Subcutaneous adipose tissue (tissue), 4 donors: ENCODE results near the gene AADAC. TPM values are rescaled to one million over a fixed set of nuclear protein-coding genes. Genes with fewer than 3 reads are reported as not detected.

Experiments used
- total RNA-seq, 4 donors: library from RNA; depleted of rRNA; stranded (reverse); fragments of >200 nt; gene quantifications; one replicate each; pipeline ENCODE4 v1.1.0, GENCODE V29; 2016
- TF ChIP-seq, protein P1 (sequence below): fragments of 450-650 bp; IDR thresholded peaks from one replicate; pipeline ENCODE4 v1.5.1; 2016; ENCODE audit warnings: low read depth, mild to moderate bottlenecking, control low read depth, antibody characterized with exemption, moderate library complexity

The AADAC gene
- total RNA-seq, 4 donors from 2014 or later = 5.3 to 6.0 TPM; not detected in 2

DNA sequence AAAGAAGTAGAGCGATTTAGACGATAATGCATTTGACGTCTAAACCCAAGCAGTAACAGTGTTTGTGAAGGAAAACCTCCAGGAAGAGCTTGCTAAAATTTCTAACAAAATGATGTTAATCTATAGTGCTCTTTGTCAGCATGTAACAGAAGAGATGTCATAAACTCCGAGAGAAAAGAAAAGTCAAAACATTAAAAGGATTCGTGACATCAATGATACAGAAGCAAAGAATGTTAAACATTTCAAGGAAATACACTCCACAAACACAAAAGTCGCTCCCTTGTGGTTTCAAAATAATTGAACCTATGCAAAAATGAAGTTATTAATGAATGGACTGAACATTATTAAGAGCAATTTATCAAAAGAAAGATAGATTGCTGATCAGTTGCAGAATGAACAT, 27.9 kb downstream of the AADAC start:
- TF ChIP-seq, protein P1, sequence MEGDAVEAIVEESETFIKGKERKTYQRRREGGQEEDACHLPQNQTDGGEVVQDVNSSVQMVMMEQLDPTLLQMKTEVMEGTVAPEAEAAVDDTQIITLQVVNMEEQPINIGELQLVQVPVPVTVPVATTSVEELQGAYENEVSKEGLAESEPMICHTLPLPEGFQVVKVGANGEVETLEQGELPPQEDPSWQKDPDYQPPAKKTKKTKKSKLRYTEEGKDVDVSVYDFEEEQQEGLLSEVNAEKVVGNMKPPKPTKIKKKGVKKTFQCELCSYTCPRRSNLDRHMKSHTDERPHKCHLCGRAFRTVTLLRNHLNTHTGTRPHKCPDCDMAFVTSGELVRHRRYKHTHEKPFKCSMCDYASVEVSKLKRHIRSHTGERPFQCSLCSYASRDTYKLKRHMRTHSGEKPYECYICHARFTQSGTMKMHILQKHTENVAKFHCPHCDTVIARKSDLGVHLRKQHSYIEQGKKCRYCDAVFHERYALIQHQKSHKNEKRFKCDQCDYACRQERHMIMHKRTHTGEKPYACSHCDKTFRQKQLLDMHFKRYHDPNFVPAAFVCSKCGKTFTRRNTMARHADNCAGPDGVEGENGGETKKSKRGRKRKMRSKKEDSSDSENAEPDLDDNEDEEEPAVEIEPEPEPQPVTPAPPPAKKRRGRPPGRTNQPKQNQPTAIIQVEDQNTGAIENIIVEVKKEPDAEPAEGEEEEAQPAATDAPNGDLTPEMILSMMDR = no peak

DNA sequence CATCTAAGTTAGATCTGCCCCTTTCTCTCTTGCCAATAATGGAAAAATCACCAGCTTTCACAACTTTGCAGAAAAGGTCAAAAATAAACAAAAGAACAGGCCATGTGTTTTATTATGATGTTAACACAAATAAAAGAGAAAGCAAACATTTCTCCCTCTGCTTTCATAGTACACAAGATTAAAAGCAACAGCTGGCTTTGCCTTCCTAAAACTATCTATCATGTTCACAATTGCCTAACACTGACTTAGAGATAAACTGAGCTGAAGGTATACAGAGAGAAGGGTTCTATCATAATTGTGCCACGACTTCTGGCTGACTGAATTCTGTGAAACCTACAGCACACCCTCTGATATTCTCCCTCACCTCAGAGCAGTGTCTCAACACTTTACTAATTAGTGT, 29.4 kb downstream of the AADAC start:
- TF ChIP-seq, protein P1 = no peak

DNA sequence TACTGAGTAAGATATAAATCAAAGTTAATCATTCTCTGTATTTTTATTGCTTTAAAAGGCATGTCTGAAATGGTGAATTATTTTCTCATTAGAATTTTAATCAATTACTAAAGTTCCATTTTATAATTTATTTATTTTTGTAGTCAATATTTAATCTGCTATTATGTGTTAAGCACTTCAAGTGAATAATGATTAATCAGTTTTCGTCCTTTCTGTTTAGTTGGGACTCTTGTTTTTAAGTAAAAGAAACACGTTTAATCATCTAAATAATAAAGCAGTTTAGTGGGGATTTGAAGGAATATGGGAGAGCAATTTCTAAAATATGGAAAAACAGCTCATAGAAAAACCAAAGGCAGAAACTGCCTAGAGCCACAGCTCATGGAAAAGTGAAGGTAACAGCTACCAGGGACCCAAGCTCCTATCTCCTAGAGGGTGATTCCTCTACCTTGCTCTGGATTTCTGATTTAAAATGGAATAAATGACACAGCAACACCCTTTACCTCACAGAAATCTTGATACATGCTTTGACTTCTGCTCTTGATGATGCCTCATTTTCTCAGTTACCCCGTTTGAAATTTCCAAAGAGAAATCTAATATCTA, 31.5 kb downstream of the AADAC start:
- TF ChIP-seq, protein P1 = no peak

DNA sequence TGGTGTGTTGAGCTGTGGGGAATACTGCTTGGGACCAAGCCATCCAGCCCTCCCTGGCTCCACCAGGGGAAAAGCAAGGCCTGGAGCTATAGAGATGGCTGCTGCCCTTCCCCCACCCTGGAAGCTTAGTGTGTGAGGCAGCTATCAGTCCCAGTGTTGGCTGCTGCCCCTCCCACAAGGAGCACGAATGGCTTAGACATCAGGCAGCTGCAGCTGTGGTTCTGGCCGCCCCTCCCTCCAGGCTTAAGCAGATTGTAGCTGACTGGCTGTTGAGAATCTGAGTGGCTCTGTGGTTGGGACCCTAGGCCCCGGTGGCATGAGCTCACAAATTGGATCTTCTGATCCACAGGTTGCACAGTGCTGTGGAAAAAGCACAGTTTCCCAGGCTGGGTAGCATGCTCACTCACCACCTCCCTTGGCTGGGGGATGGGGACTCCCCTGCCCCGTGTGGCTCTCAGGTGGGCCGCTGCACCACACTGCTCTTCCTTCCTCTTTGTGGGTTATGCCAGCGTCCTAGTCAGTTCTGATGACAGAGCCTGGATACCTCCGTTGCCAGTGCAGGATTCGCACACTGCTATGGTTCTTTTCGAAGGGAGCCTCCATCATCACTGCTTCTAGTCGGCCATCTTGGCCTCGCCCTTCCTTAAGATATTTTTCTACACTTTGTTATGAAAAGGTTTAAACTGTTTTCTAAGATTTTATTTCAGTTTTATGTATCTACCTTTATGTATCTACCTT, 38.3 kb downstream of the AADAC start:
- TF ChIP-seq, protein P1 = no peak

DNA sequence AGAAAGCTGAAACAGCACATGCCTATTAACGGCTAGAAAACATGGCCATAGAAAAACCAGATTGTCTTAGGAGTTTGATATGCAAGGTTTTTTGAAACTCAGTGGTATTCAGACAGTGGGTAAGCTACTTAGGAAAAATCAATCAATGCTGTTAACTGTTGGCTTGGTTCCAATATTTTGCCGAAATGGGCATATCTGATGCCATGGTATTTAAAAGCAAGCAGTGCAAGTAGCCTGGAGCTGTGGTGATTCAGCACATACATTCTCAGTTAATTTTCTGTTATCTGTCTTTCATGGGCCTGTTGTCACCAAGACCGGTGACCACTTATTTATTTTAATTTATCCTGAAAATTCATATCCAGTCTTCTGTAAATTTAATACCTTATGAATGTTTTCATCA, 42.2 kb downstream of the AADAC start:
- TF ChIP-seq, protein P1 = no peak

DNA sequence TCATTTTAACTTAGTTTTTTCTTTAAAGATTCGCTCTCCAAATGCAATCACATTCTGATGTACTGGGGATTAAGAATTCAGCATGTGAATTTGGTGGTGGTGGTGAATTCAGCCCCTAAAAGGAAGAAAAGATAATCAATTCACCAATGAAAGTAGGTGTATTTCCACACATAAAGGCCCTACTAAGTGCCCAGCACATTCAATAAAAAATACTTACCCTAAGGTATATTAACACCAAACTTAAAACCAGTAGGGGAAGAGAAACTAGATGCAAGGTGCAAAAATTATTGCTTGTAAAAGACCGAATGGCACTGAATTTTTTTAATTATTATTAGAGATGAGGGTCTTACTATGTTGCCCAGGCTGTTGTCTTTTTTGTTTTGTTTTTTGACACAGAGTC, 42.7 kb downstream of the AADAC start:
- TF ChIP-seq, protein P1 = no peak

DNA sequence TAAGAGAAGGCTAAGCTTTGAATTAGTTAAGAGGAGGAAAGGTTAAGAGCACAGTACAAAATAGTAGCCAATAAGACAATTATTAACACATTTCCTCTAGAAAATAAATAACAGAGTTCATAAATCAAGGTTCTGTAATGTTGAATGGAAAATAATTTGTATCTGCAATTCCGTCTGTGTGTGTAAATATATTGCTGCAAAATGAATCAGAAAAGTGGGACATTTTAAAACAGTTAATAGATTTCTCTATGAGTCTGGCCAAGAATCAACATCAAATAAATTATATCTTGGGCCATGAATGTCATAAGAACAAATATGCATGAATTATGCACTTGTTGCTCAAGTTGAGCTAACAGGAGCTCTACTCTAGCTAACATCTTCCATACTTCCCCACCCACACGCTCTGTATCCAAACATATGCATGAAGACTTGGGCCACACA, 45.3 kb downstream of the AADAC start:
- TF ChIP-seq, protein P1 = no peak
